Germinal center (tissue), 1 donor: ENCODE measurements around the gene SPRTN.

Experiments
- DNase-seq: peaks from one replicate; pipeline ENCODE4 v3.0.0; 2012; ENCODE audit warnings: mixed read lengths, low spot score

Gene SPRTN

DNA sequence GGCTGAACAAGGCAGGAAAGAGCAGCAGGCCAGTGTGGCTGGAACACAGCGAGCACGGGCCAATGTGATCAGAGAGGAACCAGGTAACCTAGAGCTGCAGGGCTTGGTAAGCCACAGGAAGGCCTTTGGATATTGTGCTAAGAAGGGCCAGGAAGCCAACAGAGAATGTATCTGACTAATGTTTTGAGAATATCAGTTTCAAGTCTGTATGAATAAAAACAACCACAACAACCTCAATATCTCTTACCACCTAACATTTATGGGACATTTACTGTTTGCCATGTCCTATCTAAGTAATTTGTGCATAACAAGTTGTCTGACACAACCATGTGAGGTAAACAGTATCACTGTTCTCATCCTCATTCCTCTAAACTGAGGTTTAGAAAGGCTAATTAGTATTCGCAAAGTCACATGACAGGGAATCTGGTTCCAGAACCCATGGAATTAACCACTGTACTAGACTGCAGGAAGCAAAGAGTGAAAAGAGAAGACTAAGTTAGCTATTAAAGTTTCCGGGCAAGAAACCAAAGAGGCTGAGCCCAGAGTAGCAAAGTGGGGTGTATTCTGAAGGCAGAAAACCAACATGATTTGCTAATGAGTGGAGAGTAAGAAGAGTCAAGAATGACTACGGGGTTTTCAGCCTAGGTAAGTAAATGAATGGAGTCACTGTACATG lies 38.9 kb downstream of the SPRTN start:
- DNase-seq, result no peak

- no peak for DNase-seq
These were observed 43.6 kb downstream of the SPRTN start for GRCh38 chr1:231381729-231382128.

- no peak for DNase-seq
These were observed 44.3 kb downstream of the SPRTN start for GRCh38 chr1:231382426-231382825.

GRCh38 chr1:231383159-231383860 lies 45.2 kb downstream of the SPRTN start:
- DNase-seq, result no peak

DNA sequence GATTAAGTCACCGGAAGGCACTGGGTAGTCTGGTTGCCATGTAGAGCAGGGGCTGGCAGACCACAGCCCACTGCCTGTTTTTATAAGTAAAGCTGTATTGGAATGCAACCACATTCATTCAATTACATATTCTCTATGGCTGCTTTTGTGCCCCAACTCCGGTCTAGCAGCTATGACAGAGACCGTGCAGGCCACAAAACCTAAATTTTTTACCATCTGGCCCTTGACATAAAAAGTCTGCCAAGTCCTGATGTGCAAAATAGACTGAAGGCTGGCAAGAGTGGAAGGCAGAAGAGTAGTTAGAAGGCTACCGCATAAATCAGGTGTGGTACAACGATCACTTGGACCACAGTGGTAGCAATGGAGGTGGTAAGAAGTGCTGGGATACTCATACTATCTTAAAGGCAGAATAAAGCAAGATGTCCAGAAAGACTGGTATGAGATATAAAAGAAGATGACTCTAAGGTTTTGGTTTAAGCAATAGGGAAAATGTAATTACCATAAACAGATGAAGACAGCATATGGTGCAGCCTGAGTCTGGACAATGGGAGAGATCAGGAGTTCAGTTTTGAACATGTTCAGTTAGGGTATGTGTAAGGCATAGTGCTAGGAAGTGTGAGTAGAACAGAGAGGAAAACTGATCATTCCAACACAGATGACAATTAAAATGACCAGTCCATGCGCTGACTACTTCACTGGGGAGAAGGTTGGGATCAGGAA lies 46.8 kb downstream of the SPRTN start:
- no peak for DNase-seq

GRCh38 chr1:231385416-231385748 lies 47.3 kb downstream of the SPRTN start:
- DNase-seq, result no peak

- DNase-seq, result no peak
These were observed 48.4 kb downstream of the SPRTN start for GRCh38 chr1:231386466-231386865.

- no peak for DNase-seq
These were observed 49.9 kb downstream of the SPRTN start for GRCh38 chr1:231387770-231388669.

- no peak for DNase-seq
These were observed 52.0 kb downstream of the SPRTN start for GRCh38 chr1:231390071-231390470.

DNA sequence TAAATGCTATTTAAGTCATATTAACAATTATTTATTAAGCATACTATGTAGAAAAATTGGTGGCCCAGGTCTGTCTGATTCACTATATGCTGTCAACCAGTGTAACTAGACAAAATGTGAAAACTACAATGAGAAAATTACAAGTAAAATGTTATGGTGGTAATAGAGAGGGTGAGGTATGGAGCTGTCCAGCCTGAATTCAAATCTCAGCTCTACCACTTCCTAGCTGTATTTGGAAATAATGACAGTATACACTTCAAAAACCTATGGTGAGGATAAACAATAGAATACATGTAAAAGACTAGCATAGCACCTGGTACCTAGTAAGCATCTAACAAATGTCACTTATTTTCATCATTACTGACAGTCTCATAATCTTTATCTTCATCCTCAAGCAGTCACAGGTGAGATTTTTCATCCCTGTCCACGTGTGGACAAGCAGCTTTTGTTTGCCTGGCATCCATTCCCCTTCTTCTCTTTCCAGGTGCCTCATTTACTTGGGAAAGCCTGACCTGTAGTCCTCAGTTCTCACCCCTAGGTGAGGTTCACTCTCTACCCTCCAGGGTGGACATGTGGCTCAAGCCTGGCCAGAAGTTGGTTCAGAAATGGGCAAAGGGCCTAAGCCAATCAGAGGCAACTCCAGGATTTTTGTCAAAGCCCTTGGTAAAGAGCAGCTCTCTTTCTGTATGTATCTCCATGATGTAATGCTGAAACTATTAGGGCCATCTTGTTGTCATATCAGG lies 54.5 kb downstream of the SPRTN start:
- no peak for DNase-seq

DNA sequence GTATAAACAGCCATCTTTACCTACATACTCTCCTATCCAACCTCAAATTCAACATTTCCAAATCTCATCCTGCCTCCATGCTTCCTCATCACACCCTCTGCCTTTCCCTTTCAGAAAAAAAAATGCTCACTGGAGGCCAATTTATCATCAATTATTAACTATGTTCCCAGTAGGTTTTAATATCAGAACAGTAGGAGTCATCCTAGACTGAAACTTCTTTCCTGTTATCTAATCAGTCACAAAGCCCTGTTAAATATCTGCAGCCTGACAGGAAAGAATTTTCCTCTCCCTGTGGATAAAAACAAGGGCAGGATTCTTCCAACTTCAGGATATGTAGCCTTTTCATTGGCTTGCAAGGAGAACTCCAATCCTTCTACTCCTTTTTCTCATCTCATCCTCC lies 55.6 kb downstream of the SPRTN start:
- no peak for DNase-seq

GRCh38 chr1:231395076-231395997 lies 57.2 kb downstream of the SPRTN start:
- DNase-seq, result no peak

- DNase-seq, result no peak
These were observed 57.9 kb downstream of the SPRTN start for GRCh38 chr1:231395998-231396390.

DNA sequence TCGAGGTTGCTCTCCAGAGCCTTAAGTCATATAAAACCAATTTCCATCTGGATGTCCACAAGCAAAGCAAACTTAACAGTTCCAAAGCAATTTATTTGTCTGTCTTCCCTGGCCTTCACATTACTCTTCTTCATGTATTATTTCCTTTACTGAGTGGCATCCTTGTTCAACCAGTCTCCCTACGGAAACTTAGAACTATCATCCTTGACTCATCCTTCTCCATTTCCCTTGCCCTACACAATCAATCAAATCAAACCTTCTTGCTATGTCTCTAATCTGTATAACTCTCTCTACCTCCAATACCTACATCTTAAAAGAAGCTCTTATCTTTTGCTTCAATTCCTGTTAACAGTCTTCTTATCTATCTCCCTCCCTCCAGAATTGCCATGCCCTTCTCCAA lies 58.5 kb downstream of the SPRTN start:
- no peak for DNase-seq

- no peak for DNase-seq
These were observed 60.0 kb downstream of the SPRTN start for GRCh38 chr1:231397886-231398671.

DNA sequence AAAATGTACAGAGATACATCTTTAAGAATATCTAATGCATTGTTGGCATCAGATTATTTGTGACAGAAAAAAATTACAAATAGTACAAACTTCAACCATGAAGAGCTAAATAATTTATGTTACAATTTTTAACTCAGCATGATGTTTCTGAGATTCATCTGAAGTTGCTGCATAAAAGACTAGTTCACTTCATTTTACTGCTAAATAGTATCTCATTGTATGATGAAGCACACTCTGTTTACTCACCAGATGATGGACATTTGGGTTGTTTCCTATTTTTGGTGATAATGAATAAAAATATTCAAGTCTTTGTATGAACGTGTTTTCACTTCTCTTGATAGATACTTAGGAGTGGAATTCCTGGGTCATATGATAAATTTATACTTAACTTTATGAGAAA lies 63.4 kb downstream of the SPRTN start:
- no peak for DNase-seq

DNA sequence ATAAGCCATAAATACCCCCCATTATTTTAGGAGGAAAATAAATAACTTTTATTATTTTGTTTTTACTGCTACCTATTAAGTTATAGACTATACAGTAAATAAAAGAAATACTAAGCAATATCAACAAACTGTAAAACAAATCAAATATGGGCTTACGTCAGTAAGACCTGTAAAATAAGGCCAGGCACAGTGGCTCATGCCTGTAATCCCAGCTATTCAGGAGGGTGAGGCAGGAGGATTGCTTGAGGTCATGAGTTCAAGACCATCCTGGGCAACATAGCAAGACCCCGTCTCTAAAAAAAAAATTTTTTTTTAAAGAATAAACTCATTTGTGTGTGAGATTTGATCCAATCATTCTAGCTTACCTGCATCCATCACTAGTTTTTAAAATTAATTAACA lies 66.2 kb downstream of the SPRTN start:
- DNase-seq, result no peak
